ENCODE results near the gene MGP. TPM values are rescaled to one million over a fixed set of nuclear protein-coding genes. Genes with fewer than 3 reads are reported as not detected.

The MGP gene
- polyA plus RNA-seq, 1 of the 3 experiments (the other 2 are of a cell fraction) = 76.2 TPM

GRCh38 chr12:14884458-14884878, 1.2 kb downstream of the MGP start:
- H3K79me2 ChIP-seq (ENCODE audit: insufficient read depth) = no peaks in the 10 kb centered on the region
- 0 out of 2 replicates have a peak overlapping the region, but pooled peaks have one; percentile 7 for H2AFZ ChIP-seq (ENCODE audit: low read depth)
- peak overlapping the region; percentile 51; the same call in 1 of the 2 replicates for H3K9ac ChIP-seq
- CTCF ChIA-PET = no interaction called here
- TF ChIP-seq NRF1 (IDR thresholded peaks at IDR 0.05; ENCODE audit: low read depth, low read length) (no peak), NFIC (IDR thresholded peaks at IDR 0.05; ENCODE audit: borderline replicate concordance) (peak; percentile 92), TCF12 (IDR thresholded peaks at IDR 0.05) (peak; percentile 47), REST (IDR thresholded peaks at IDR 0.05; ENCODE audit: low read depth, low read length) (no peak), POLR2AphosphoS5 (IDR thresholded peaks at IDR 0.05; ENCODE audit: low read depth, low read length) (peak; percentile 34; the same call in 1 of the 2 replicates), PBX3 (IDR thresholded peaks at IDR 0.05) (peak; percentile 66), RFX5 (IDR thresholded peaks at IDR 0.05; ENCODE audit: low read length) (no peak), JUND (IDR thresholded peaks at IDR 0.05) (0 out of 2 replicates have a peak, but pooled peaks have one; percentile 13), ELF1 (IDR thresholded peaks at IDR 0.05) (no peak)
- TF ChIP-seq, protein P1, sequence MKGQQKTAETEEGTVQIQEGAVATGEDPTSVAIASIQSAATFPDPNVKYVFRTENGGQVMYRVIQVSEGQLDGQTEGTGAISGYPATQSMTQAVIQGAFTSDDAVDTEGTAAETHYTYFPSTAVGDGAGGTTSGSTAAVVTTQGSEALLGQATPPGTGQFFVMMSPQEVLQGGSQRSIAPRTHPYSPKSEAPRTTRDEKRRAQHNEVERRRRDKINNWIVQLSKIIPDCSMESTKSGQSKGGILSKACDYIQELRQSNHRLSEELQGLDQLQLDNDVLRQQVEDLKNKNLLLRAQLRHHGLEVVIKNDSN (IDR thresholded peaks at IDR 0.05; ENCODE audit: borderline replicate concordance, low read depth) = no peak
- no peaks in the 10 kb centered on the region for H3K27me3 ChIP-seq (ENCODE audit: insufficient read depth)
- DNase-seq = peak; percentile 9
- H3K36me3 ChIP-seq (replicated peaks in 1 of 2; ENCODE audit: control insufficient read depth in 1 of 2, insufficient read depth in 2 of 2, low read length in 1 of 2) = peaks cover 2 to 11% of the 10 kb centered on the region in 2 experiments
- POLR2A ChIA-PET = no interaction called here
- 10% methylated on average over 5 of the region's 5 CpGs for WGBS (ENCODE audit: low lambda C conversion rate)
- no peaks in the 10 kb centered on the region for H3K9me3 ChIP-seq
- H3K9me2 ChIP-seq = no peaks in the 10 kb centered on the region; the same call in 1 of the 2 replicates
- H3K4me3 ChIP-seq (ENCODE audit: low read depth in 2 of 2, low read length in 1 of 2) = peak overlapping the region; percentile 45 to 55; a peak in 3 of 4 replicates
- peaks cover 9 to 11% of the 10 kb centered on the region in 2 experiments; a peak in 3 of 4 replicates for H3K4me1 ChIP-seq (ENCODE audit: control insufficient read depth in 1 of 2, insufficient read depth in 2 of 2, low read depth in 1 of 2, low read length in 1 of 2)
- H4K20me1 ChIP-seq (ENCODE audit: insufficient read depth) = no peaks in the 10 kb centered on the region
- H3F3A ChIP-seq (replicated peaks; ENCODE audit: insufficient read depth) = no peaks in the 10 kb centered on the region
- peak overlapping the region; percentile 77 for H3K4me2 ChIP-seq
- peak overlapping the region; percentile 68 to 75; a peak in 3 of 4 replicates for H3K27ac ChIP-seq (ENCODE audit: low read depth in 2 of 2, low read length in 1 of 2)

DNA sequence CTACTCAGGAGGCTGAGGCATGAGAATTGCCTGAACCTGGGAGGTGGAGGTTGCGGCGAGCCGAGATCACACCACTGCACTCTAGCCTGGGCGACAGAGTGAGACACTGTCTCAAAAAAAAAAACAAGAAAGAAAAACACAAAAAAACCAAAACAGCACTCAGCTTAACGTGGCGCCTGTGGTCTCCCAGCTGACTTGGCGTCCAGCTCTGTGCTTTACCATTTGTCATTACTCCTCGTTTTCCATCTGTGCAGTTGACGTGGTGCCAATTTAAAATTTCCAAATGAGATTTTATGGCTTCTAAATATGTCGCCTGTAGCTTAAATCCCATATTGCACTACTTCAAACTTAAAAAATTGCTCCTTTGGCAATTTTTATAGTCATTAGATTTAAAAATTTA, 2.0 kb downstream of the MGP start:
- no peak for DNase-seq
- no peak overlapping the region for H3K4me3 ChIP-seq (ENCODE audit: low read depth in 2 of 2, low read length in 1 of 2)
- no peaks in the 10 kb centered on the region for H3K27me3 ChIP-seq (ENCODE audit: insufficient read depth)
- H3K9me2 ChIP-seq = no peaks in the 10 kb centered on the region; the same call in 1 of the 2 replicates
- no peak overlapping the region for H3K27ac ChIP-seq (ENCODE audit: low read depth in 2 of 2, low read length in 1 of 2)
- ChIA-PET POLR2A (no interaction called here), CTCF (no interaction called here)
- WGBS (ENCODE audit: low lambda C conversion rate) = 87% methylated on average over 10 of the region's 10 CpGs
- H4K20me1 ChIP-seq (ENCODE audit: insufficient read depth) = no peaks in the 10 kb centered on the region
- peak overlapping the region; percentile 77; the same call in 1 of the 2 replicates for H3K4me2 ChIP-seq
- no peaks in the 10 kb centered on the region for H3K9me3 ChIP-seq
- H3K9ac ChIP-seq = no peak overlapping the region
- H3K4me1 ChIP-seq (ENCODE audit: control insufficient read depth in 1 of 2, insufficient read depth in 2 of 2, low read depth in 1 of 2, low read length in 1 of 2) = peaks cover 9 to 11% of the 10 kb centered on the region in 2 experiments; a peak in 3 of 4 replicates
- H2AFZ ChIP-seq (ENCODE audit: low read depth) = no peak overlapping the region
- peaks cover 2 to 11% of the 10 kb centered on the region in 2 experiments for H3K36me3 ChIP-seq (replicated peaks in 1 of 2; ENCODE audit: control insufficient read depth in 1 of 2, insufficient read depth in 2 of 2, low read length in 1 of 2)
- H3K79me2 ChIP-seq (ENCODE audit: insufficient read depth) = no peaks in the 10 kb centered on the region
- H3F3A ChIP-seq (replicated peaks; ENCODE audit: insufficient read depth) = no peaks in the 10 kb centered on the region
- TF ChIP-seq CHD2 (IDR thresholded peaks at IDR 0.05; ENCODE audit: low read length, partially characterized antibody) (no peak), GABPA (IDR thresholded peaks at IDR 0.05; ENCODE audit: low read depth) (no peak), JUND (IDR thresholded peaks at IDR 0.05) (no peak), REST (IDR thresholded peaks at IDR 0.05; ENCODE audit: low read depth, low read length) (no peak), MAX (IDR thresholded peaks at IDR 0.05; ENCODE audit: low read depth) (no peak), USF2 (IDR thresholded peaks at IDR 0.05; ENCODE audit: borderline replicate concordance, low read depth, low read length) (no peak), NRF1 (IDR thresholded peaks at IDR 0.05; ENCODE audit: low read depth, low read length) (no peak), FOXJ3 (CRISPR knock-in tag; IDR thresholded peaks at IDR 0.05) (no peak), FOSL2 (IDR thresholded peaks at IDR 0.05; ENCODE audit: borderline replicate concordance, low read depth) (no peak), RAD21 (IDR thresholded peaks at IDR 0.05; ENCODE audit: low read length) (no peak), RXRA (IDR thresholded peaks at IDR 0.05; ENCODE audit: borderline replicate concordance, low read depth) (no peak)

Measured in SK-N-SH (cell line).